MCF 10A (cell line): ENCODE results near the gene MYO5A. TPM values are rescaled to one million over a fixed set of nuclear protein-coding genes. Genes with fewer than 3 reads are reported as not detected.

ENCODE experiments used
- BruUV-seq: library from RNA; stranded (reverse); fragments of 400-500 nt; replicated peaks from 2 replicates; lab custom pipeline; 2021; lab: Mats Ljungman, UMichigan
- CTCF ChIA-PET: fragments of 300-600 bp; sonication (Branson Sonifier 250); formaldehyde crosslinking; extraction: SDS; loops from one replicate; lab custom pipeline; 2021; ENCODE audit warnings: antibody characterized with exemption, inconsistent platforms; lab: Yijun Ruan, JAX
- POLR2A ChIA-PET: fragments of 300-600, 350-650 bp; sonication (Branson Sonifier 250); formaldehyde crosslinking; extraction: SDS; loops from one replicate; lab custom pipeline; 2020; ENCODE audit warnings: antibody characterized with exemption, inconsistent platforms; lab: Yijun Ruan, JAX
- DNase-seq: peaks from one replicate; pipeline ENCODE4 v3.0.0-alpha.2; 2018; ENCODE audit not compliant: unreplicated experiment
- H3K27ac Mint-ChIP-seq: one replicate; pipeline ENCODE4 v1.8.0; 2022; ENCODE audit warnings: mild to moderate bottlenecking, low read depth, mixed read lengths; ENCODE audit not compliant: unreplicated experiment
- H3K27me3 Mint-ChIP-seq: one replicate; pipeline ENCODE4 v1.8.0; 2022; ENCODE audit warnings: mixed read lengths; ENCODE audit not compliant: insufficient read depth, unreplicated experiment
- H3K36me3 Mint-ChIP-seq: one replicate; pipeline ENCODE4 v1.8.0; 2022; ENCODE audit warnings: mild to moderate bottlenecking, moderate library complexity, mixed read lengths; ENCODE audit not compliant: insufficient read depth, unreplicated experiment
- H3K4me1 Mint-ChIP-seq: one replicate; pipeline ENCODE4 v1.8.0; 2022; ENCODE audit warnings: mixed read lengths; ENCODE audit not compliant: insufficient read depth, unreplicated experiment
- H3K4me3 Mint-ChIP-seq: one replicate; pipeline ENCODE4 v1.8.0; 2022; ENCODE audit warnings: mild to moderate bottlenecking, moderate library complexity, mixed read lengths; ENCODE audit not compliant: unreplicated experiment
- H3K9me3 Mint-ChIP-seq: one replicate; pipeline ENCODE4 v1.8.0; 2022; ENCODE audit warnings: mixed read lengths; ENCODE audit not compliant: unreplicated experiment
- intact Hi-C: fragments of 100-400 bp; cut with micrococcal nuclease; formaldehyde crosslinking; loops from 2 replicates; pipeline ENCODE4 v1.14.1; 2022
- total RNA-seq: library from RNA; stranded (reverse); gene quantifications from 2 replicates; pipeline ENCODE4 v1.2.3, GENCODE V29; 2022
- TF ChIP-seq, protein P1 (sequence below): fragments of 200-600 bp; IDR thresholded peaks from one replicate; pipeline ENCODE4 v1.8.0; 2022; ENCODE audit warnings: antibody characterized with exemption, mild to moderate bottlenecking; ENCODE audit not compliant: unreplicated experiment

The MYO5A gene
- total RNA-seq, 1 experiment from 2014 or later = 28.9 TPM

DNA sequence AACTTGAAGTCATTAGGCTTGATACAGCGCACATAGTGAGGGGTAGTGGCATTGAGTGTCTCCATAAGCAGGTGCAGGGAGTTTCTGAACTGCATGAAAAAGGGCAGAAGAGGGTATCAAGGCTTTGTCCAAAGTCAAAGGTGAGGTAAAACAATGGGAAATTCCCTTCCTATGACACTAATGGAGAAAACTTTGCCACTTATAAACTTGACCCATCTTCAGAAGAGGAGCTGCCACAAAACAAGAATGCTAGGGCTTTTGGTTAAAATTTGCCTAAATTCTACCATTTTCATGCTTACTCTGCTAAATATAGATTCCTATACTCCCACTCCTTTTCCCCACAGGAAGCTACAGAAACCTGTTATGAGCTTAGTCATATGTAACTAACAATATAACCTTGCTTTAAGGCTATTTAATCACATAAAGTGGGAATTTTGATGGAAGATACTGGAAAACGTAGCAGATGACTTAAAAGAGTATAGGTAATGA, 145.5 kb downstream of the MYO5A start:
- TF ChIP-seq, protein P1, sequence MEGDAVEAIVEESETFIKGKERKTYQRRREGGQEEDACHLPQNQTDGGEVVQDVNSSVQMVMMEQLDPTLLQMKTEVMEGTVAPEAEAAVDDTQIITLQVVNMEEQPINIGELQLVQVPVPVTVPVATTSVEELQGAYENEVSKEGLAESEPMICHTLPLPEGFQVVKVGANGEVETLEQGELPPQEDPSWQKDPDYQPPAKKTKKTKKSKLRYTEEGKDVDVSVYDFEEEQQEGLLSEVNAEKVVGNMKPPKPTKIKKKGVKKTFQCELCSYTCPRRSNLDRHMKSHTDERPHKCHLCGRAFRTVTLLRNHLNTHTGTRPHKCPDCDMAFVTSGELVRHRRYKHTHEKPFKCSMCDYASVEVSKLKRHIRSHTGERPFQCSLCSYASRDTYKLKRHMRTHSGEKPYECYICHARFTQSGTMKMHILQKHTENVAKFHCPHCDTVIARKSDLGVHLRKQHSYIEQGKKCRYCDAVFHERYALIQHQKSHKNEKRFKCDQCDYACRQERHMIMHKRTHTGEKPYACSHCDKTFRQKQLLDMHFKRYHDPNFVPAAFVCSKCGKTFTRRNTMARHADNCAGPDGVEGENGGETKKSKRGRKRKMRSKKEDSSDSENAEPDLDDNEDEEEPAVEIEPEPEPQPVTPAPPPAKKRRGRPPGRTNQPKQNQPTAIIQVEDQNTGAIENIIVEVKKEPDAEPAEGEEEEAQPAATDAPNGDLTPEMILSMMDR = no peak
- Mint-ChIP-seq H3K27ac (no peak overlapping the region), H3K36me3 (peaks cover 42% of the 10 kb centered on the region), H3K4me1 (no peaks in the 10 kb centered on the region), H3K4me3 (no peak overlapping the region), H3K9me3 (no peaks in the 10 kb centered on the region), H3K27me3 (no peaks in the 10 kb centered on the region)
- ChIA-PET POLR2A (no interaction called here), CTCF (interaction anchor here (1.1 kb wide), 1 partner anchor 21 kb away, joined by 3 read pairs; no protein-coding TSS in a partner anchor)
- no TSS peak for BruUV-seq
- no peak for DNase-seq
- intact Hi-C loops = no loop called here

DNA sequence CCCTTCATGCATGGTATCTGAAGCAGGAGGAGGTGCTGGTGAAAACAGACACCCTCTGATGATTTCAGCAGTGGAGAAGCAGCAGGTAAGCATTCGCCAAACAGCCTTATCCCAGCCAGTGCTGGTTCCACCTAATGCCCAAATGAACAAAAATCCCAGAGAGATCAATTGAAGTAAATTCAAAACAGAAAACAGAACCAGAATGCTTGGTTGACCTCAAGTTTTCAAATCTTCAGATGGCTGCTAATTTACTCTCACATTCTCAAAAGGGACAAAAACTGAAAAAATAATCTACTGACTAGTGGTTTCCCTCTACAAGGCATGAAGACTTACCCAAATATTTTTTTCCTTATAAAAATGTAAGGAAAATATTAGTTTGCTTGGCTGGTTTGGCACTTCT, 146.0 kb downstream of the MYO5A start:
- Mint-ChIP-seq H3K36me3 (peaks cover 47% of the 10 kb centered on the region), H3K27ac (no peak overlapping the region), H3K4me3 (no peak overlapping the region), H3K9me3 (no peaks in the 10 kb centered on the region), H3K27me3 (no peaks in the 10 kb centered on the region), H3K4me1 (no peaks in the 10 kb centered on the region)
- TF ChIP-seq, protein P1 = no peak
- intact Hi-C loops = no loop called here
- POLR2A ChIA-PET = no interaction called here
- no TSS peak for BruUV-seq
- no peak for DNase-seq
- CTCF ChIA-PET = no interaction called here

DNA sequence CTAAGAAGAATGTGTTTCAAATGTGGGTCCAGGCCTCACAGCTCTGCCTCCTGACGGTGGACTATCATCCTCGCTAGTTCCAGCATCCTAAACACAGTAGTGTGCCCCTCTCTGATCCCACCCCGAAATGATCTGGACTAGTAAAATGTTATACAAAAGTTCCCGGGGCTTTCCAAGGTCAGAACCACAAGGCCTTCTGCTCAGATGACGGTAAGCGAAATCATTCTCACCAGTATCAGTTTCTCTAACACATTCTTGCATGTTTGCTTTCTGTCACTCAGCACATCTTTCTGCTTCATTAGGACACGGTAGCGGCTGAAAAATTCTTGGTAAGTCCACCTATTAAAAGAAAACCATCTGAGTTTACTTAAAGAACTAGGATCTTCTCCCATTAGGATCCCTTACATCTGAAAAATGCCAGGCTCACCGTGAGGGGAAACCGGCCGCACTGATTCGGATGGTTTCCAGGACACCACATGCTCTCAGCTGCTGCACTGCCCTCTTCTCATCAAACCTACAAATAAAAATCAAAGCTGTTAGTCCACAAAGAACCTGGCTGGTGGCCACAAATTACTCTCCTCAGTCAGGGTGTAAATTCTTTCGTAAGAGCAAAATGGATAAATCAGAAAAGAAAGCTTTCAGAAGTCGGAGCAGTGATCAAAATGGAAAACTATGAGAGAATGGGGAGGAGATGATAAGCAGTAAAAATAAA, 149.1 kb downstream of the MYO5A start:
- POLR2A ChIA-PET = interaction anchor here (0.6 kb wide), 1 partner anchor 17 kb away, joined by 3 read pairs; no protein-coding TSS in a partner anchor
- H3K27ac Mint-ChIP-seq = no peak overlapping the region
- no peaks in the 10 kb centered on the region for H3K27me3 Mint-ChIP-seq
- peaks cover 64% of the 10 kb centered on the region for H3K36me3 Mint-ChIP-seq
- TF ChIP-seq, protein P1 = no peak
- intact Hi-C loops = no loop called here
- H3K4me3 Mint-ChIP-seq = no peak overlapping the region
- no peak for DNase-seq
- H3K9me3 Mint-ChIP-seq = no peaks in the 10 kb centered on the region
- BruUV-seq = no TSS peak
- CTCF ChIA-PET = interaction anchor here (0.7 kb wide), 1 partner anchor 41 kb away, joined by 4 read pairs; no protein-coding TSS in a partner anchor
- H3K4me1 Mint-ChIP-seq = no peaks in the 10 kb centered on the region

DNA sequence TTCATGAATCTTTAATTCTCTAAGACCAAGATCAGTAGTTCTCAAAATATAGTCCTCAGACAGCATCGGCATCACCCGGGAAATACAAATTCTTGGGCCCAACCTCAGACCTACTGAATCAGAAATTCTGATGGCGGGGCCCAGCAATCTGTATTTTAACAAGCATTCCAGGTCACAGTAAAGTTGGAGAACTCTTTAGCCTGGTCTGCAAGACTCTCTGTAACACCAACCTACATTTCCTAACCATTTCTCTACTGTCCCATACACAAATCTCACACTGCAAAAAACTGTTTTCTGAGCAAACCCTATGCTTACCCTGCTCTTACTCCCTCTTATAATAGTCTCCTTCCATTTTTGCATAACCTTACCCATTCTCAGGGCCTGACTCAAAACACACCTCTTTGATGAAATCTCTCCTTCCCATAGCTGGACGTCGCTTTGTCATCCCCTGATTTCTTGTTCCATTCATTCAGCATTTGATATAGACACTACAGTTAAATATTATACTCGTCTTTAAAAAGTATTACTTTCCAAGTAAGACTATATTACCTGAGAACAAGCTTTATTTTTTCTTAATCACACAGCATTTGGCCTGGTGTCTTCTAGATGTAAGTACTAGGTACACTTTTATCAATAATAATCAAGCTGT, 149.8 kb downstream of the MYO5A start:
- TF ChIP-seq, protein P1 = no peak
- Mint-ChIP-seq H3K27me3 (no peaks in the 10 kb centered on the region), H3K4me3 (no peak overlapping the region), H3K9me3 (no peaks in the 10 kb centered on the region), H3K4me1 (no peaks in the 10 kb centered on the region), H3K27ac (no peak overlapping the region), H3K36me3 (peaks cover 70% of the 10 kb centered on the region)
- no TSS peak for BruUV-seq
- CTCF ChIA-PET = no interaction called here
- no peak for DNase-seq
- POLR2A ChIA-PET = no interaction called here
- intact Hi-C loops = no loop called here
